Measurements from ENCODE around the gene MZT2B.
"Not testable (repeated sequence)": the region's sequence is repeated elsewhere in the genome, so short reads cannot be mapped to it uniquely, and the experiment has no call there.

DNA sequence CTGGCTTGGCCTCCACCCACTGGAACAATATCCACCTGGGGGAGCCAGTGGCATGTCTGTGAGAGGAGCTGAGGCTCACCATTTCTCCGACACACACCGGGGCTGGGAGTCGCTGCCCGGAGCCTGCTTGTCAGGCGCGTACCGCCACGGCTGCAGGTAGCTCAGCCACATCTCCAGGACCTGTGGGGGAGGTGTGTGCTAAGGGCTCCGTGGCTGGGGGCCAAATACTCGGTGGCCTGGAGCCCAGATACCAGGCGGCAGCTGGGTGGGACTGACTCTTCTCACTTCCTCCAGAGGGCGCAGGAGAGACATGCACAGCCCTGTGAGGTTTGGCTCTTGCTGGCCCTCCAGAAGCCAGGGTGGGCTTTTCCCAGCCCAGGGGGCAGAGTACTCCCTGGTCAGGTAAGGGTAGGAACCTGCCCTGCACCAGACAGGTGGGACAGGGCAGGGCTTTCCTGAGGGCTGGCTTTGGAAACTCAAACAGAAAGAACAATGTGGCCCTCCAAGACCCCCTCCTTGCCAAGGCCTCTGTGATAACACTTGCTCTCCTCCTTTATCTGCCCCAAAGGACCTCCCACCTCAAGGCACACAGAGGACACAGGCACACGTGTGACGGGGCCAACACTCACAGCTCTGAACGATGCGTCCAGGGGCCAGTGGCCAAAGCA lies 26.0 kb upstream of the MZT2B start:
- TF ChIP-seq CEBPB (IDR thresholded peaks at IDR 0.05; ENCODE audit: low read depth, low read length); MAZ (IDR thresholded peaks at IDR 0.05; ENCODE audit: borderline replicate concordance, low read depth, low read length); POLR2A (IDR thresholded peaks at IDR 0.05; ENCODE audit: low read depth, low read length); RFX5 (IDR thresholded peaks at IDR 0.05; ENCODE audit: low read depth, low read length): not testable (repeated sequence)
- TF ChIP-seq, protein P1, sequence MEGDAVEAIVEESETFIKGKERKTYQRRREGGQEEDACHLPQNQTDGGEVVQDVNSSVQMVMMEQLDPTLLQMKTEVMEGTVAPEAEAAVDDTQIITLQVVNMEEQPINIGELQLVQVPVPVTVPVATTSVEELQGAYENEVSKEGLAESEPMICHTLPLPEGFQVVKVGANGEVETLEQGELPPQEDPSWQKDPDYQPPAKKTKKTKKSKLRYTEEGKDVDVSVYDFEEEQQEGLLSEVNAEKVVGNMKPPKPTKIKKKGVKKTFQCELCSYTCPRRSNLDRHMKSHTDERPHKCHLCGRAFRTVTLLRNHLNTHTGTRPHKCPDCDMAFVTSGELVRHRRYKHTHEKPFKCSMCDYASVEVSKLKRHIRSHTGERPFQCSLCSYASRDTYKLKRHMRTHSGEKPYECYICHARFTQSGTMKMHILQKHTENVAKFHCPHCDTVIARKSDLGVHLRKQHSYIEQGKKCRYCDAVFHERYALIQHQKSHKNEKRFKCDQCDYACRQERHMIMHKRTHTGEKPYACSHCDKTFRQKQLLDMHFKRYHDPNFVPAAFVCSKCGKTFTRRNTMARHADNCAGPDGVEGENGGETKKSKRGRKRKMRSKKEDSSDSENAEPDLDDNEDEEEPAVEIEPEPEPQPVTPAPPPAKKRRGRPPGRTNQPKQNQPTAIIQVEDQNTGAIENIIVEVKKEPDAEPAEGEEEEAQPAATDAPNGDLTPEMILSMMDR (conservative IDR thresholded peaks at IDR 0.05; ENCODE audit: low read depth, low read length), result peak; percentile 48
- TF ChIP-seq SMC3 (IDR thresholded peaks at IDR 0.05; ENCODE audit: low read depth, low read length), result peak; percentile 23; the same call in 1 of the 2 replicates
- TF ChIP-seq, protein P2, sequence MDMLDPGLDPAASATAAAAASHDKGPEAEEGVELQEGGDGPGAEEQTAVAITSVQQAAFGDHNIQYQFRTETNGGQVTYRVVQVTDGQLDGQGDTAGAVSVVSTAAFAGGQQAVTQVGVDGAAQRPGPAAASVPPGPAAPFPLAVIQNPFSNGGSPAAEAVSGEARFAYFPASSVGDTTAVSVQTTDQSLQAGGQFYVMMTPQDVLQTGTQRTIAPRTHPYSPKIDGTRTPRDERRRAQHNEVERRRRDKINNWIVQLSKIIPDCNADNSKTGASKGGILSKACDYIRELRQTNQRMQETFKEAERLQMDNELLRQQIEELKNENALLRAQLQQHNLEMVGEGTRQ (IDR thresholded peaks at IDR 0.05; ENCODE audit: low read depth, low read length), result not testable (repeated sequence)

Data from IMR-90 (cell line).